Immature natural killer cell (primary cell): Measurements from ENCODE around the gene PSMD3. TPM values are rescaled to one million over a fixed set of nuclear protein-coding genes. Genes with fewer than 3 reads are reported as not detected.
"Not testable (repeated sequence)": the region's sequence is repeated elsewhere in the genome, so short reads cannot be mapped to it uniquely, and the experiment has no call there.

Experiments
- DNase-seq, 3 donors: peaks; one replicate each; pipeline ENCODE4 v3.0.0; 2022; ENCODE audit warnings: mixed read lengths in 1 of 3
- H3K27ac Mint-ChIP-seq, 6 donors: one replicate each; pipeline ENCODE4 v1.8.0; 2020; ENCODE audit warnings: mixed read lengths in 6 of 6, mild to moderate bottlenecking in 5 of 6, inconsistent platforms in 4 of 6, moderate library complexity in 3 of 6
- H3K27me3 Mint-ChIP-seq, 3 donors: one replicate each; pipeline ENCODE4 v1.8.0; 2020 to 2021; ENCODE audit warnings: low read depth in 3 of 3, mild to moderate bottlenecking in 3 of 3, mixed read lengths in 3 of 3, moderate library complexity in 3 of 3, inconsistent platforms in 1 of 3
- H3K36me3 Mint-ChIP-seq, 3 donors: one replicate each; pipeline ENCODE4 v1.8.0; 2020; ENCODE audit warnings: mixed read lengths in 3 of 3, inconsistent platforms in 2 of 3, mild to moderate bottlenecking in 2 of 3
- H3K4me1 Mint-ChIP-seq, 2 donors: one replicate each; pipeline ENCODE4 v1.8.0; 2020; ENCODE audit warnings: inconsistent platforms in 2 of 2, mild to moderate bottlenecking in 2 of 2, mixed read lengths in 2 of 2, moderate library complexity in 1 of 2
- H3K4me3 Mint-ChIP-seq, 5 donors: one replicate each; pipeline ENCODE4 v1.8.0; 2020; ENCODE audit warnings: mild to moderate bottlenecking in 5 of 5, mixed read lengths in 5 of 5, inconsistent platforms in 3 of 5, moderate library complexity in 3 of 5
- H3K9me3 Mint-ChIP-seq, 6 donors: one replicate each; pipeline ENCODE4 v1.8.0; 2020; ENCODE audit warnings: mild to moderate bottlenecking in 6 of 6, mixed read lengths in 6 of 6, inconsistent platforms in 4 of 6, moderate library complexity in 3 of 6
- polyA plus RNA-seq, 3 donors: library from polyadenylated mRNA; unstranded; fragments of 300-500 nt; fragmentation: Illumina TruSeq; gene quantifications; one replicate each; pipeline ENCODE4 v1.2.3, GENCODE V29; 2021

The PSMD3 gene
- polyA plus RNA-seq, 3 donors from 2014 or later = 47.0 to 59.1 (median 47.7) TPM

- peaks cover 0 to 2% (median 0%) of the 10 kb centered on the region in 6 donors for H3K9me3 Mint-ChIP-seq
- DNase-seq = no peak
- H3K36me3 Mint-ChIP-seq = peaks cover 35 to 74% (median 38%) of the 10 kb centered on the region in 3 donors
- no peak overlapping the region for H3K4me3 Mint-ChIP-seq
- no peak overlapping the region for H3K27ac Mint-ChIP-seq
- peaks cover 3 to 4% (median 3%) of the 10 kb centered on the region in 3 donors for H3K27me3 Mint-ChIP-seq
- no peaks in the 10 kb centered on the region for H3K4me1 Mint-ChIP-seq
Observed at GRCh38 chr17:39994448-39994847, 13.8 kb downstream of the PSMD3 start.

- Mint-ChIP-seq H3K9me3 (peaks cover 0 to 2% (median 0%) of the 10 kb centered on the region in 6 donors), H3K36me3 (peaks cover 31 to 64% (median 35%) of the 10 kb centered on the region in 3 donors), H3K27me3 (peaks cover 3 to 4% (median 3%) of the 10 kb centered on the region in 3 donors), H3K27ac (peak overlapping the region in 1 of 6 donors; percentile 67), H3K4me3 (no peak overlapping the region), H3K4me1 (no peaks in the 10 kb centered on the region)
- DNase-seq = no peak
Observed at GRCh38 chr17:39995438-39995837, 14.8 kb downstream of the PSMD3 start.

GRCh38 chr17:39996162-39996561, 15.6 kb downstream of the PSMD3 start:
- H3K9me3 Mint-ChIP-seq = peaks cover 0 to 2% (median 0%) of the 10 kb centered on the region in 6 donors
- H3K27ac Mint-ChIP-seq = no peak overlapping the region
- H3K4me3 Mint-ChIP-seq = no peak overlapping the region
- H3K4me1 Mint-ChIP-seq = no peaks in the 10 kb centered on the region
- no peak for DNase-seq
- H3K36me3 Mint-ChIP-seq = peaks cover 31 to 59% (median 35%) of the 10 kb centered on the region in 3 donors
- H3K27me3 Mint-ChIP-seq = peaks cover 3 to 4% (median 3%) of the 10 kb centered on the region in 3 donors

GRCh38 chr17:39996800-39997199, 16.2 kb downstream of the PSMD3 start:
- Mint-ChIP-seq H3K27ac (peak overlapping the region in 1 of 6 donors; percentile 48), H3K4me3 (no peak overlapping the region), H3K4me1 (no peaks in the 10 kb centered on the region), H3K9me3 (peaks cover 0 to 2% (median 0%) of the 10 kb centered on the region in 6 donors), H3K27me3 (peaks cover 0 to 3% (median 3%) of the 10 kb centered on the region in 3 donors), H3K36me3 (peaks cover 31 to 53% (median 35%) of the 10 kb centered on the region in 3 donors)
- no peak for DNase-seq

- H3K36me3 Mint-ChIP-seq = peaks cover 25 to 47% (median 31%) of the 10 kb centered on the region in 3 donors
- peaks cover 0 to 3% (median 3%) of the 10 kb centered on the region in 3 donors for H3K27me3 Mint-ChIP-seq
- DNase-seq = no peak
- no peak overlapping the region for H3K4me3 Mint-ChIP-seq
- no peaks in the 10 kb centered on the region for H3K4me1 Mint-ChIP-seq
- peaks cover 0 to 2% (median 0%) of the 10 kb centered on the region in 6 donors for H3K9me3 Mint-ChIP-seq
- H3K27ac Mint-ChIP-seq = no peak overlapping the region
Observed at GRCh38 chr17:39997543-39997942, 16.9 kb downstream of the PSMD3 start.

- H3K27me3 Mint-ChIP-seq = peaks cover 0 to 3% (median 3%) of the 10 kb centered on the region in 3 donors
- peak overlapping the region in 1 of 6 donors; percentile 11 for H3K27ac Mint-ChIP-seq
- H3K9me3 Mint-ChIP-seq = peaks cover 0 to 2% (median 0%) of the 10 kb centered on the region in 6 donors
- no peak for DNase-seq
- no peaks in the 10 kb centered on the region for H3K4me1 Mint-ChIP-seq
- peaks cover 14 to 33% (median 20%) of the 10 kb centered on the region in 3 donors for H3K36me3 Mint-ChIP-seq
- H3K4me3 Mint-ChIP-seq = no peak overlapping the region
Observed at GRCh38 chr17:39999067-39999466, 18.5 kb downstream of the PSMD3 start.

GRCh38 chr17:40000161-40000560, 19.6 kb downstream of the PSMD3 start:
- H3K4me3 Mint-ChIP-seq = no peak overlapping the region
- H3K36me3 Mint-ChIP-seq = peaks cover 5 to 22% (median 10%) of the 10 kb centered on the region in 3 donors
- H3K9me3 Mint-ChIP-seq = peaks cover 0 to 2% (median 0%) of the 10 kb centered on the region in 6 donors
- no peak for DNase-seq
- no peaks in the 10 kb centered on the region for H3K4me1 Mint-ChIP-seq
- peaks cover 0 to 3% (median 3%) of the 10 kb centered on the region in 3 donors for H3K27me3 Mint-ChIP-seq
- H3K27ac Mint-ChIP-seq = no peak overlapping the region

- not testable (repeated sequence) for H3K27me3 Mint-ChIP-seq, H3K27ac Mint-ChIP-seq, H3K4me1 Mint-ChIP-seq, H3K4me3 Mint-ChIP-seq, DNase-seq, H3K9me3 Mint-ChIP-seq
- H3K36me3 Mint-ChIP-seq = peaks cover 0 to 13% (median 5%) of the 10 kb centered on the region in 3 donors
Observed at GRCh38 chr17:40001335-40001734, 20.7 kb downstream of the PSMD3 start.

- no peak overlapping the region for H3K4me3 Mint-ChIP-seq
- no peaks in the 10 kb centered on the region for H3K4me1 Mint-ChIP-seq
- DNase-seq = no peak
- no peaks in the 10 kb centered on the region for H3K9me3 Mint-ChIP-seq
- no peaks in the 10 kb centered on the region for H3K36me3 Mint-ChIP-seq
- H3K27ac Mint-ChIP-seq = no peak overlapping the region
- H3K27me3 Mint-ChIP-seq = peaks cover 2 to 4% (median 2%) of the 10 kb centered on the region in 3 donors
Observed at GRCh38 chr17:40004072-40004471, 23.5 kb downstream of the PSMD3 start.

- no peaks in the 10 kb centered on the region for H3K36me3 Mint-ChIP-seq
- H3K9me3 Mint-ChIP-seq = no peaks in the 10 kb centered on the region
- H3K4me3 Mint-ChIP-seq = no peak overlapping the region
- DNase-seq = no peak
- peaks cover 2 to 4% (median 2%) of the 10 kb centered on the region in 3 donors for H3K27me3 Mint-ChIP-seq
- no peak overlapping the region for H3K27ac Mint-ChIP-seq
- H3K4me1 Mint-ChIP-seq = no peaks in the 10 kb centered on the region
Observed at GRCh38 chr17:40004712-40005111, 24.1 kb downstream of the PSMD3 start.

GRCh38 chr17:40005520-40005919, 24.9 kb downstream of the PSMD3 start:
- no peak overlapping the region for H3K4me3 Mint-ChIP-seq
- H3K9me3 Mint-ChIP-seq = no peaks in the 10 kb centered on the region
- peaks cover 2 to 4% (median 2%) of the 10 kb centered on the region in 3 donors for H3K27me3 Mint-ChIP-seq
- no peak overlapping the region for H3K27ac Mint-ChIP-seq
- H3K36me3 Mint-ChIP-seq = no peaks in the 10 kb centered on the region
- no peaks in the 10 kb centered on the region for H3K4me1 Mint-ChIP-seq
- no peak for DNase-seq

- not testable (repeated sequence) for H3K36me3 Mint-ChIP-seq, H3K27me3 Mint-ChIP-seq
Observed at GRCh38 chr17:40010946-40011500, 30.4 kb downstream of the PSMD3 start.

GRCh38 chr17:40012017-40012647, 31.5 kb downstream of the PSMD3 start:
- H3K27me3 Mint-ChIP-seq, H3K36me3 Mint-ChIP-seq, H3K9me3 Mint-ChIP-seq, DNase-seq: not testable (repeated sequence)
- Mint-ChIP-seq H3K4me3 (peak overlapping the region in 1 of 5 donors; percentile 42), H3K27ac (peak overlapping the region in 1 of 6 donors; percentile 8), H3K4me1 (peaks cover 7 to 12% of the 10 kb centered on the region in 2 donors)

More at GRCh38 chr17:40010946-40011500, 30.4 kb downstream of the PSMD3 start:
- H3K4me3 Mint-ChIP-seq, H3K9me3 Mint-ChIP-seq, DNase-seq, H3K27ac Mint-ChIP-seq: not testable (repeated sequence)
- peaks cover 7 to 12% of the 10 kb centered on the region in 2 donors for H3K4me1 Mint-ChIP-seq

GRCh38 chr17:40014375-40014980, 33.9 kb downstream of the PSMD3 start:
- Mint-ChIP-seq H3K4me3 (no peak overlapping the region), H3K4me1 (peaks cover 12 to 18% of the 10 kb centered on the region in 2 donors), H3K36me3 (peaks cover 0 to 5% (median 4%) of the 10 kb centered on the region in 3 donors), H3K9me3 (no peaks in the 10 kb centered on the region), H3K27ac (no peak overlapping the region), H3K27me3 (peaks cover 0 to 3% (median 0%) of the 10 kb centered on the region in 3 donors)
- DNase-seq = no peak
